Urinary bladder (tissue), 4 donors: ENCODE data around the gene WDR70. TPM values are rescaled to one million over a fixed set of nuclear protein-coding genes. Genes with fewer than 3 reads are reported as not detected.
"Not testable (repeated sequence)": the region's sequence is repeated elsewhere in the genome, so short reads cannot be mapped to it uniquely, and the experiment has no call there.

Experiments
- DNase-seq: peaks from one replicate; pipeline ENCODE4 v3.0.0-alpha.2; 2015; ENCODE audit errors: extremely low spot score
- H3K27ac ChIP-seq: one replicate; pipeline ENCODE4 v1.5.1; 2013; ENCODE audit warnings: low read depth, mild to moderate bottlenecking, moderate library complexity
- H3K36me3 ChIP-seq: one replicate; pipeline ENCODE4 v1.6.1; 2013; ENCODE audit warnings: mild to moderate bottlenecking, moderate library complexity; ENCODE audit not compliant: insufficient read depth
- H3K4me1 ChIP-seq: one replicate; pipeline ENCODE4 v1.6.1; 2013; ENCODE audit warnings: mild to moderate bottlenecking, moderate library complexity; ENCODE audit not compliant: insufficient read depth
- H3K4me3 ChIP-seq: one replicate; pipeline ENCODE4 v1.5.1; 2013; ENCODE audit warnings: low read depth, low read length
- WGBS: extraction: QIAGEN DNeasy Blood & Tissue Kit; methylation state at CpG from one replicate; pipeline ENCODE4 v1.1.7; 2013; 5-methylcytosine and 5-hydroxymethylcytosine counted together
- polyA plus RNA-seq: library from polyadenylated mRNA; stranded (reverse); fragments of 200-250 nt; gene quantifications from one replicate; pipeline ENCODE4 v1.2.3, GENCODE V29; 2013
- total RNA-seq: library from RNA; depleted of rRNA; stranded (reverse); fragments of >200 nt; gene quantifications from one replicate; pipeline ENCODE4 v1.2.3, GENCODE V29; 2014
- donor health status: healthy with polysubstance abuse.
- donor health status: healthy.

WDR70 gene
- total and polyA plus RNA-seq, 2 donors: 19.3 to 48.3 TPM

DNA sequence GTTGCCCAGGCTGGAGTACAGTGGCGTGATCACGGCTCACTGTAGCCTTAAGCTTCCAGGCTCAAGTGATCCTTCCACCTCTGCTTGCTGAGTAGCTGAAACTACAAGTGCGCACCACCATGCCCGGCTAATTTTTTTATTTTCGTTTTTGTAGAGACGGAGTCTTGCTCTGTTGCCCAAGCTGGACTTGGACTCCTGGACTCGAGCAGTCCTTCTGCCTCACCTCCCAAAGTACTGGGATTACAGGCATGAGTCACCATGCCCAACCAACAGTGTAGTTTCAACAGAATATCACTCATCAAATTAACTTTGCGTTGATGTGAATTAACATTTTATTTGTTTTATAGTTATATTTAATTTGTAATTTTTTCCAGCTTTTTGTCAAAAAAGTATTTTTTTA is 45.3 kb downstream of the WDR70 start:
- no peak for DNase-seq
- Histone ChIP-seq H3K36me3 (peaks cover 2% of the 10 kb centered on the region), H3K27ac (no peak overlapping the region), H3K4me3 (no peak overlapping the region), H3K4me1 (no peaks in the 10 kb centered on the region)
- WGBS: 92% methylated on average over 8 of the region's 8 CpGs

- no peak for DNase-seq
- Histone ChIP-seq H3K4me3 (no peak overlapping the region), H3K36me3 (peaks cover 2% of the 10 kb centered on the region), H3K27ac (no peak overlapping the region), H3K4me1 (no peaks in the 10 kb centered on the region)
- 80% methylated on average over 1 of the region's 1 CpG for WGBS
Measured at GRCh38 chr5:37428044-37428443, 48.9 kb downstream of the WDR70 start.

GRCh38 chr5:37435261-37435660 is 56.1 kb downstream of the WDR70 start:
- no peak for DNase-seq
- H3K36me3 ChIP-seq: no peaks in the 10 kb centered on the region
- no peaks in the 10 kb centered on the region for H3K4me1 ChIP-seq
- no peak overlapping the region for H3K27ac ChIP-seq
- no peak overlapping the region for H3K4me3 ChIP-seq

DNA sequence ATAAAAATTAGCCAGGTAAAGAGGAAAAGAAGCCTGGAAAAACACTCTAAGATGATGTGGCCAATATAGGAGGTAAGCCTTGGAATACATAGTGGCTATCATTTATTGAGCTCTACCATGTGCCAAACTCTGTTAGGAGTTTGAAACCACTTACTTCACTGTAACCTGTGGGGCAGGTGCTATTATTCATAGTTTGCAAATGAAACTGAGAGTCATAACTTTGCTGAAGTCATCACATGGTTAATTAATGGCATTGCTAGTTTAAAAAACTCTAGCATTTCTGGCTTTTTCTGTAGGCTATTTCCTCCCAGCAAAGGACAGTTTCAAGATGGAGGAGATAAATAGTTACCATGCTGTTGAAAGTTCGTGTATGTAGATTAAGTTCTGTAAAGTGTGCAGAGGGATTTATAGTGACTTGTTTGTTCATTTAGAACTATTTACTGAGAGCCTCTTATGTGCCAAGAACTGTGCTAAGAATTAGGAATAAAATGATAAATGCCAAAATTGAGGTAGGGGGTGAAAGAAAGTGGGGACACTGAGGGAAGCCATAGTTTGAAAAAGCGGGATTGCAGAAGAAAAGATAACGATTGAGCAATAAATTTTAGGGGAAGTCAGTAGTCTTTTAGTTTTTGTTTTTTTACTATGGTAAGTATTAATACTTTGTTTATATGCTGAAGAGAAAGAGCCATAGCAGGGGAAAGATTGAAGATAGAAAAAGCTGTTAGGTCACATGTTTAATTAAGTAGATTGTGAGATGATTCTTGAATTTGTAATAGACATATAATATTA is 57.2 kb downstream of the WDR70 start:
- Histone ChIP-seq H3K4me1 (no peaks in the 10 kb centered on the region), H3K4me3 (no peak overlapping the region), H3K27ac (no peak overlapping the region), H3K36me3 (no peaks in the 10 kb centered on the region)
- 87% methylated on average over 3 of the region's 3 CpGs for WGBS
- no peak for DNase-seq

DNA sequence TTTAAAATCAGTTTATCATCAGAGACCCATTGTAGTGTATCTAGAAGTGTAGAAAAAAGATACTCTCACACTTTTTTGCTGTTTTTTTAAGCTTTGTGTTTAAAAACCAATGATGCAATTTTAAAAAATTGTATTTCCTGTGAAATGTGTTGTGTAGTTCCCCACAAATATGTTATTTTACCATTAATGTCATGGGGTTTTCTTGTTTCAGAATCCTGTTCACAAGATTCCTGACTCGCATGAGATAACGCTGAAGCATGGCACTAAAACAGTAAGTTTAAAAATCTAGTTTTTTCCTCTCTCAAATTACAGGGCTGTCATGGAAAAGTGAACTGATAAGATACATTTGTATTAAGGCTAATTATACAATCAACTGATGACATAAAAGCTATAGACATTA is 58.6 kb downstream of the WDR70 start:
- no peaks in the 10 kb centered on the region for H3K4me1 ChIP-seq
- 94% methylated on average over 2 of the region's 2 CpGs for WGBS

GRCh38 chr5:37445783-37446182 is 66.7 kb downstream of the WDR70 start:
- not testable (repeated sequence) for H3K4me3 ChIP-seq, H3K36me3 ChIP-seq, H3K4me1 ChIP-seq, DNase-seq, H3K27ac ChIP-seq
- 92% methylated on average over 3 of the region's 3 CpGs for WGBS

More for the DNA sequence above, 58.6 kb downstream of the WDR70 start:
- Histone ChIP-seq H3K4me3 (no peak overlapping the region), H3K27ac (no peak overlapping the region), H3K36me3 (no peaks in the 10 kb centered on the region)
- DNase-seq: no peak

DNA sequence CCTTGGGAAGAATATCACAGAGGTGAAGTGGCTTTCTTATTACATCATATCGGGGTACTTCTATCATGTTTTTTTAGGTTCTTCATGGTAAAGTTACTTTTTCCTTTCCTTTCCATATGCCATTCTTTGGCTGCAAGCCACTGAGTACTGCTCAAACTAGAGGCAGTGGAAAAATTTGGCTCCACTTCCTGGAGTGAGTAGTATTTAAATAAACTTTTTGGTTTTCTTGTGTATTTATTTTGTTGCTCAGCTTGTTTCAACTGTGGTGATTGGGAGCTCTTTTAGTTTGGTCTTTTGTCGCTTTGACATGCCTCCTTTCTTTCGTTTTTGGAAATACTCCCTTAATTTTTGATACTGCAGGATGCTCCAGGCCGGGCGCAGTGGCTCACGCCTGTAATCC is 69.8 kb downstream of the WDR70 start:
- Histone ChIP-seq H3K27ac (no peak overlapping the region), H3K4me3 (no peak overlapping the region), H3K36me3 (no peaks in the 10 kb centered on the region), H3K4me1 (no peaks in the 10 kb centered on the region)
- DNase-seq: no peak
- WGBS: 98% methylated on average over 6 of the region's 6 CpGs

- not testable (repeated sequence) for DNase-seq, H3K4me3 ChIP-seq, H3K4me1 ChIP-seq, H3K27ac ChIP-seq, H3K36me3 ChIP-seq
- 98% methylated on average over 3 of the region's 3 CpGs for WGBS
Measured at GRCh38 chr5:37451991-37452390, 72.9 kb downstream of the WDR70 start.

GRCh38 chr5:37453252-37453651 is 74.1 kb downstream of the WDR70 start:
- not testable (repeated sequence) for H3K4me3 ChIP-seq, H3K36me3 ChIP-seq, H3K4me1 ChIP-seq, H3K27ac ChIP-seq, DNase-seq
- 96% methylated on average over 6 of the region's 7 CpGs for WGBS

- not testable (repeated sequence) for H3K36me3 ChIP-seq, H3K4me3 ChIP-seq, H3K27ac ChIP-seq, H3K4me1 ChIP-seq, DNase-seq
- 92% methylated on average over 1 of the region's 1 CpG for WGBS
Measured at GRCh38 chr5:37454402-37455055, 75.4 kb downstream of the WDR70 start.

DNA sequence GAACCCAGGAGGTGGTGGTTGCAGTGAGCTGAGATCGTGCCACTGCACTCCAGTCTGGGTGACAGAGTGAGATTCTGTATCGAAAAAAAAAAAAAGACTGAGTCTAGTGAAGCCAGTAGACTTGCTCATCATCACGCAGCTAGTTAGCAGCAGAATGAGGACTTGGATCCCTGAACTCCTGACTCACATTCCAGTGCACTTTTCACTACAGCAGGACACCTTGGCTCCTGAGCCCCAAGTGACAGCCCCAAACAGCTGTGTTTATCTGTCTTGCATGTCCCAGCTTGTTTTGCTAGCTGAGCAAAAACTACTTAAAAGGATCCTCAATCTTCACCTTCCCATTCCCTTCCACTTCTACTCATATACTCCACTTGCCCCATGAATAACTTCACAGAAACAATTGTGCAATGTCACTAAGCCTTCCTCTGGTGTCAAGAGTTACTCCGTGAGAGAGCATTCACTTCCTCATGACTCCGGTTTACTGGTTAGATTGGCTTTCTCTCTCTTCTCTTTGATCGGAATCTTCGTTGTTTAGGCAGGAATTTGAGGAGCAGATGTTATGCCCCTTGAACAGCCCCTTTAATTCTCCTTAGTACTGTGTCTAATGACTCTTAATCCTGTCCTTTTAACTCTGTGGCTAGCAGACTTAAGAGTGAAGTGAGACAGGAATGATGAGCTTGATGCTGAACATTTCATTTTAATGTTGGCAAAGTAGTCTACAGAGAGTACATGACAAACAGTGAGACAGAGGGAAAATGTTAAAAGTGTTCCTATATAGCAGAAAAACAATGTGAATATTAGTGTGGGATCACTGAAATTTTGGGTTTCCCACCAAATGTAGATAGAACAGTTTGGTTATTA is 84.3 kb downstream of the WDR70 start:
- H3K4me3 ChIP-seq, H3K27ac ChIP-seq, H3K36me3 ChIP-seq, DNase-seq, H3K4me1 ChIP-seq: not testable (repeated sequence)
- WGBS: 77% methylated on average over 7 of the region's 7 CpGs

- 25% methylated on average over 2 of the region's 2 CpGs for WGBS
- not testable (repeated sequence) for DNase-seq, H3K36me3 ChIP-seq, H3K4me3 ChIP-seq, H3K4me1 ChIP-seq, H3K27ac ChIP-seq
Measured at GRCh38 chr5:37464581-37464980, 85.5 kb downstream of the WDR70 start.

- 92% methylated on average over 1 of the region's 1 CpG for WGBS
- DNase-seq, H3K4me3 ChIP-seq, H3K4me1 ChIP-seq, H3K36me3 ChIP-seq, H3K27ac ChIP-seq: not testable (repeated sequence)
Measured at GRCh38 chr5:37469383-37469782, 90.3 kb downstream of the WDR70 start.
